ENCODE measurements around the gene SLC49A4. TPM values are rescaled to one million over a fixed set of nuclear protein-coding genes. Genes with fewer than 3 reads are reported as not detected.

The SLC49A4 gene
- total RNA-seq, 1 experiment from 2014 or later = 16.1 TPM

- Mint-ChIP-seq H3K36me3 (ENCODE audit: insufficient read depth, unreplicated experiment) (no peaks in the 10 kb centered on the region), H3K27ac (ENCODE audit: unreplicated experiment) (no peak overlapping the region), H3K27me3 (ENCODE audit: unreplicated experiment) (no peaks in the 10 kb centered on the region), H3K9me3 (ENCODE audit: low read depth, unreplicated experiment) (peaks cover 4% of the 10 kb centered on the region), H3K4me1 (ENCODE audit: low read depth, unreplicated experiment) (no peaks in the 10 kb centered on the region), H3K4me3 (ENCODE audit: low read depth, unreplicated experiment) (no peak overlapping the region)
- no TSS peak for BruUV-seq (replicated peaks)
- intact Hi-C loops (cut with micrococcal nuclease; ENCODE audit: unreplicated experiment) = no loop called here
- CTCF ChIA-PET = no interaction called here
- DNase-seq = no peak
- TF ChIP-seq CTCF (IDR thresholded peaks at IDR 0.05; ENCODE audit: unreplicated experiment) = no peak
These were observed 112.6 kb downstream of the SLC49A4 start for GRCh38 chr3:122907471-122907870.

- CTCF ChIA-PET = no interaction called here
- BruUV-seq (replicated peaks) = no TSS peak
- intact Hi-C loops (cut with micrococcal nuclease; ENCODE audit: unreplicated experiment) = no loop called here
- Mint-ChIP-seq H3K9me3 (ENCODE audit: low read depth, unreplicated experiment) (peaks cover 4% of the 10 kb centered on the region), H3K27ac (ENCODE audit: unreplicated experiment) (no peak overlapping the region), H3K36me3 (ENCODE audit: insufficient read depth, unreplicated experiment) (no peaks in the 10 kb centered on the region), H3K4me3 (ENCODE audit: low read depth, unreplicated experiment) (no peak overlapping the region), H3K4me1 (ENCODE audit: low read depth, unreplicated experiment) (no peaks in the 10 kb centered on the region), H3K27me3 (ENCODE audit: unreplicated experiment) (no peaks in the 10 kb centered on the region)
- TF ChIP-seq CTCF (IDR thresholded peaks at IDR 0.05; ENCODE audit: unreplicated experiment) = no peak
- no peak for DNase-seq
These were observed 113.4 kb downstream of the SLC49A4 start for GRCh38 chr3:122908251-122908650.

- peaks cover 11% of the 10 kb centered on the region for H3K27me3 Mint-ChIP-seq (ENCODE audit: unreplicated experiment)
- no peaks in the 10 kb centered on the region for H3K9me3 Mint-ChIP-seq (ENCODE audit: low read depth, unreplicated experiment)
- H3K4me3 Mint-ChIP-seq (ENCODE audit: low read depth, unreplicated experiment) = no peak overlapping the region
- CTCF ChIA-PET = no interaction called here
- no peak overlapping the region for H3K27ac Mint-ChIP-seq (ENCODE audit: unreplicated experiment)
- no peak for TF ChIP-seq CTCF (IDR thresholded peaks at IDR 0.05; ENCODE audit: unreplicated experiment)
- intact Hi-C loops (cut with micrococcal nuclease; ENCODE audit: unreplicated experiment) = no loop called here
- no peak for DNase-seq
- no peaks in the 10 kb centered on the region for H3K4me1 Mint-ChIP-seq (ENCODE audit: low read depth, unreplicated experiment)
- H3K36me3 Mint-ChIP-seq (ENCODE audit: insufficient read depth, unreplicated experiment) = no peaks in the 10 kb centered on the region
- no TSS peak for BruUV-seq (replicated peaks)
These were observed 117.0 kb downstream of the SLC49A4 start for GRCh38 chr3:122911901-122912300.

- CTCF ChIA-PET = no interaction called here
- H3K27ac Mint-ChIP-seq (ENCODE audit: unreplicated experiment) = no peak overlapping the region
- H3K4me3 Mint-ChIP-seq (ENCODE audit: low read depth, unreplicated experiment) = no peak overlapping the region
- no peaks in the 10 kb centered on the region for H3K36me3 Mint-ChIP-seq (ENCODE audit: insufficient read depth, unreplicated experiment)
- no TSS peak for BruUV-seq (replicated peaks)
- no peak for DNase-seq
- peaks cover 21% of the 10 kb centered on the region for H3K27me3 Mint-ChIP-seq (ENCODE audit: unreplicated experiment)
- no peak for TF ChIP-seq CTCF (IDR thresholded peaks at IDR 0.05; ENCODE audit: unreplicated experiment)
- intact Hi-C loops (cut with micrococcal nuclease; ENCODE audit: unreplicated experiment) = no loop called here
- H3K4me1 Mint-ChIP-seq (ENCODE audit: low read depth, unreplicated experiment) = no peaks in the 10 kb centered on the region
- H3K9me3 Mint-ChIP-seq (ENCODE audit: low read depth, unreplicated experiment) = no peaks in the 10 kb centered on the region
These were observed 118.1 kb downstream of the SLC49A4 start for GRCh38 chr3:122912772-122913538.

All from Calu3 (cell line).